Astrocyte of the cerebellum (primary cell): Measurements from ENCODE around the gene CD6.

Experiments used
- DNase-seq: peaks from one replicate; pipeline ENCODE4 v3.0.0-alpha.2; 2011; ENCODE audit warnings: low read depth
- H3K4me3 ChIP-seq: 2 replicates; pipeline ENCODE4 v1.5.1; 2011; ENCODE audit warnings: mild to moderate bottlenecking, low read depth, low read length, moderate library complexity
- in situ Hi-C: cut with HindIII; loops from 2 replicates; pipeline ENCODE4 v1.10.0; 2017; ENCODE audit warnings: low sequenced_read_pairs
- TF ChIP-seq, protein P1 (sequence below): IDR thresholded peaks from 2 replicates; pipeline ENCODE4 v1.5.1; 2012; ENCODE audit warnings: low read length, low read depth, moderate library complexity, mild to moderate bottlenecking; ENCODE audit errors: missing control alignments

Gene CD6

DNA sequence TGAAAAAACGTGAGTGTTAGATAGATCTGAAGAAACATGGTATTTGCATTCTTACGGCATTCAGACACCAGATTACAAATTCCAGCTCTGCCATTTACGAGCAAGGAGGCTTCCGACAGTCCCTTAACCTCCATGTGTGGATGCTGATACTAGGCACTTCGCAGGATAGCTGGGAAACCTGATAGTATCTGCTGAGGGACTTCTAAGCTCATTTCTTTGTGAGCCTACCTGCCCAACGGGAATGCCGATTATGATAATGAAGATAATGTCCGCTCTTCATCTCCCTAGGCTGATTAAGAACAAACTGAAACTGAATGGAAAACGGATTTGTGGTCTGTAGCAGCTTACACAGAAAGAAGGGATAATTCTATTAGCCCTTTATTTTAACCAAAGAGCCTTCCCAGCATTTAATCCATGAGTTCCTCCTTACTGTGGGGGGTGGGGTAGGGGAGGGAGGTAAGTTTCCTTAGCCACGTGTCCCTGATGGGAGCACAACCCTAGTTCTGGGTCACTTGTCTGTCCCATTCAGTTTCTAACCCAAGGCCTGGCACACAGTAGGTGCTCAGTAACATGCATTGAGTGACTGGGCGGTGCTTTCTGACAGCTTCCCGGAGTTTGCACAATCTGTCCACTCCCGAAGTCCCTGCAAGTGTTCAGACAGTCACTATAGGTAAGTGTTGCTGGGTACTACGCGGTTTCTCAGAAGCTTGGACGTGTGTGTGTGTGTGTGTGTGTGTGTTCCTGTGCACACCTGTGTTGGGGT, 39.2 kb downstream of the CD6 start:
- TF ChIP-seq, protein P1, sequence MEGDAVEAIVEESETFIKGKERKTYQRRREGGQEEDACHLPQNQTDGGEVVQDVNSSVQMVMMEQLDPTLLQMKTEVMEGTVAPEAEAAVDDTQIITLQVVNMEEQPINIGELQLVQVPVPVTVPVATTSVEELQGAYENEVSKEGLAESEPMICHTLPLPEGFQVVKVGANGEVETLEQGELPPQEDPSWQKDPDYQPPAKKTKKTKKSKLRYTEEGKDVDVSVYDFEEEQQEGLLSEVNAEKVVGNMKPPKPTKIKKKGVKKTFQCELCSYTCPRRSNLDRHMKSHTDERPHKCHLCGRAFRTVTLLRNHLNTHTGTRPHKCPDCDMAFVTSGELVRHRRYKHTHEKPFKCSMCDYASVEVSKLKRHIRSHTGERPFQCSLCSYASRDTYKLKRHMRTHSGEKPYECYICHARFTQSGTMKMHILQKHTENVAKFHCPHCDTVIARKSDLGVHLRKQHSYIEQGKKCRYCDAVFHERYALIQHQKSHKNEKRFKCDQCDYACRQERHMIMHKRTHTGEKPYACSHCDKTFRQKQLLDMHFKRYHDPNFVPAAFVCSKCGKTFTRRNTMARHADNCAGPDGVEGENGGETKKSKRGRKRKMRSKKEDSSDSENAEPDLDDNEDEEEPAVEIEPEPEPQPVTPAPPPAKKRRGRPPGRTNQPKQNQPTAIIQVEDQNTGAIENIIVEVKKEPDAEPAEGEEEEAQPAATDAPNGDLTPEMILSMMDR = no peak
- in situ Hi-C loops = no loop called here
- no peak for DNase-seq
- H3K4me3 ChIP-seq = no peak overlapping the region

DNA sequence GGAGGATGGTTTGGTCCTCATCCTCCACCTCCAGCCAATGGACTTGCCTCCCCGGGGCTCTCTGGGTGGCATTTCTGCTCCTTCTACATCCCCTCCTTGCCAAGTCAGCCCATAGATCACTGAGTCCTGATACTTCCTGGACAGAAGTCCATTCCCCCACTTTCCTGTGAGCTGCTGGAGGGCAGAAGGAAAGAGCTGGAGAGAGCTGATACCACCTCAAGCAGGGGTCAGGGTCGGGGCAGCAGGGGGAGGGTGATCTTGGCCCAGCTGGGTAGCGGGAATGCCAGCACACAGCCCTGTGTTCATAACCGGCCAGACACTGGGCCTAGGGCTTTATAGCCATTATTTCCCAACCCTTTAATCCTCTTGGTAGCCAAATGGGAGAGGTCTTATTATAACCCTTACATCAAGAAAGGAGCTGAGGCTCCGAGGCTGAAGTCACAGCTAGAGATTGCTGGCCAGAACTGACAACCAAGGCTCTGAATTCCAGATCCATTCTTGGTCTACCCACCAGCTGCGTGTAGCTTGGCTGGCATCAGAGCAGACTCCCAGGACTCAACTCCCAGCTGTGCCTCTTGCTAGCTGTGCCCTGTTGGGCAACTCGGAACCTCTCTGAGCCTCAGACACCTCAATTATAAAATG, 39.9 kb downstream of the CD6 start:
- TF ChIP-seq, protein P1 = no peak
- in situ Hi-C loops = no loop called here
- no peak for DNase-seq
- H3K4me3 ChIP-seq = no peak overlapping the region

- in situ Hi-C loops = no loop called here
- no peak overlapping the region for H3K4me3 ChIP-seq
- TF ChIP-seq, protein P1 = no peak
- peak; percentile 45 for DNase-seq
Measured at GRCh38 chr11:61011950-61012736, 40.7 kb downstream of the CD6 start.

GRCh38 chr11:61012737-61013215, 41.3 kb downstream of the CD6 start:
- TF ChIP-seq, protein P1 = no peak
- H3K4me3 ChIP-seq = no peak overlapping the region
- in situ Hi-C loops = no loop called here
- no peak for DNase-seq

DNA sequence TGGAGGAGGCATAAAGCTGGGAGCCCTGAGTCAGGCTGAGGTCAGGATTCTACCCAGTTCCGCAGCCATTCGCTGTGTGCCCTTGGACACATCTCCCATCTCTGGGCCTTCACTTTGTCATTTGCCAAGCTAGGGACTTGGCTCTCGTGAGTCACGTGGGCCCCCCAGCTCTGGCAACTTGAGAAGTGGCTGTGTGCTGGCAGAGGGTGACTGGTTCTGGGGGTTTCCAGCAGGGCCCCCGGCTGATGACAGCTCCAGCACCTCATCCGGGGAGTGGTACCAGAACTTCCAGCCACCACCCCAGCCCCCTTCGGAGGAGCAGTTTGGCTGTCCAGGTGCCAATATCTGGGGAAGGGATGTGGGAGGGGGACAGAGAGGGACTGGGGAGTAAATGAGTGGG, 46.6 kb downstream of the CD6 start:
- no peak overlapping the region for H3K4me3 ChIP-seq
- no peak for DNase-seq
- in situ Hi-C loops = no loop called here
- TF ChIP-seq, protein P1 = no peak

DNA sequence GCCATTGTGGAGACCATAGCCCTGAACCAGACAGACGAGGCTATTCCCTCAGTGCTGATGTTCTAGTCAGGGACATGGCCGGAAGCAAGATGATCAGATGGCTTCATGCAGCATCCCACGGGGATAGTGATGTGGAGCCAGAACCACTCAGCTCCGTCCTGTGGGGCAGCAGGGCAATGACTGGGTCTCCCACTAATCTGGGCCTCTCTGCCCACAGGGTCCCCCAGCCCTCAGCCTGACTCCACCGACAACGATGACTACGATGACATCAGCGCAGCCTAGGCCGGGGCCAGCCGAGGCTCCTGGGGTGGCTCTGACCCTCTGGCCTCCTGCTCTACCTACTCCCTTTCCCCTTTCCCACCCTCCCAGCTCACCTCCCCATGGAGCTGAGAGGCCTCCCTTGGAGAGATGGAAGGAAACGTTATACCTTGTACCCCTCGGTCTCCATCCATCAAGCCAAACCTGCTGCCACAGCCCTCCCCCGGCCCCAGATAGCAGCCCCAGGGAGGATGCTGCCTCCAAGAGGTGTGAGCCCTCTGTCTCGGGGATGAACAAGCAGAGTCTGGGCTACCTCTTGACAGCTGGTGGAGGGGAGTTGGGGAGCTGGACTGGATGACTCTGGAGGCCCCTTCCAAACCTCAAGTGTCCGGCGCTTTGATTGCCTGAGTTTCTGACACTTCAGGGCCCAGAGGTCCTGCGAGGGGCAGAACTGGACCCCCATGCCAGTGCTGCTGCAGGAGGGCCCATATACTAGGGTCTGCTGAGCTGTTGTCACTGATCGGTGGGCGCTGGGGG, 47.8 kb downstream of the CD6 start:
- TF ChIP-seq, protein P1 = no peak
- H3K4me3 ChIP-seq = no peak overlapping the region
- in situ Hi-C loops = no loop called here
- no peak for DNase-seq
